Heart left ventricle (tissue), 13 donors: Measurements from ENCODE around the gene FAT1.

Experiments
- POLR2A ChIP-seq, 2 donors: fragments of 450-650 bp; IDR thresholded peaks; one replicate each; pipeline ENCODE4 v1.6.1; 2017; ENCODE audit warnings: antibody characterized with exemption in 2 of 2, mild to moderate bottlenecking in 2 of 2, moderate library complexity in 2 of 2
- TF ChIP-seq, protein P1 (sequence below), 12 donors: fragments of 200-600 bp; sonication (generic) in 4 of 12; IDR thresholded peaks; one replicate each; pipeline versions ENCODE4 v1.5.0 to v1.8.0; 2018 to 2022; ENCODE audit warnings: antibody characterized with exemption in 12 of 12, mild to moderate bottlenecking in 5 of 12
- donor health status: ischemic (EF 13 %, LVEDD 7.1; RV severe dilation, severe dysfunction).
- donor health status: DM: no; HTN: yes; CAD: no.
- donor health status: DM: no; HTN: no; CAD: no.
- donor health status: ischemic (EF 25% LVEDD 6.9; RV normal size, moderate dysfunction).
- donor health status: ischemic (EF 25% LVEDD 5.7; RV mildly dilated, moderate dysfunction).
- donor health status: ischemic (EF 35%, LVEDD 5.7; RV mildly dilated, moderate dysfunction).
- donor health status: nonischemic (EF 11% LVEDD 7.7; RV severe dilation, severe dysfunction).
- donor health status: DM: yes; HTN: yes; CAD: no.
- donor health status: PGD.
- donor health status: ischemic (EF 29% LVEDD 5.4; RV normal size, mild dysfunction).
- donor health status: nonischemic (EF 23%, LVEDD 6.1; RV moderate dilation, normal function).

DNA sequence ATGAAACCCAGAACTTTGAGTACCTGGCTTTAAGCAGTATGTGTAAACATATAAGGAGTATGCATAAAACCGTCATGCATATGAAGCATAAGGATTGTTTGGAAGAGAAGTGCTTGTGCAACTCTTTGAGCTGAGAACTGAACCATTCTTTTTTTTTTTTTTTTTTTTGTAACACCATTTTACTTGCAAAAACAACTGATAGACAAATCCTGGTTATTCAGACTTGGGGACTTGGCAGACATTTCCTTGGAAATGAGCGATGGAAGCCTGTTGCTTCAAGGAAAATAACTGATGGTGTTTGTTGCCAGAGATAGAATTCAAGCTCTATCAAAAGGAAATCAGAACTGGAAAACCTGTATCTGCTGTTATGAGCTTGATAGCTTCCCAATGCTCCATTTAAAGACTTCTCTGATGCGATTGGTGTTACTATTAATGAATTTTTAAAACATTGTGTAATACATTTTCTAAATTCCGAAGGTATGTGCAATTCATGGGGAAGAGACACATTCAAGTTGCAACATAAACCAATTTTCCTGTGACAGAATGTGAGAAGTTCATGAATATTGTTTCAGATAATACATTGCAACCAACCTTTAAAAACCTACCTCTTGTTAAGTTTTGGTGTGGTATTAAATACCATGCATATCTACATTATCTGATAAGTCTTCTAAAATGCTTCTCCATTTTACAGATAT is 47.0 kb upstream of the FAT1 start:
- TF ChIP-seq, protein P1, sequence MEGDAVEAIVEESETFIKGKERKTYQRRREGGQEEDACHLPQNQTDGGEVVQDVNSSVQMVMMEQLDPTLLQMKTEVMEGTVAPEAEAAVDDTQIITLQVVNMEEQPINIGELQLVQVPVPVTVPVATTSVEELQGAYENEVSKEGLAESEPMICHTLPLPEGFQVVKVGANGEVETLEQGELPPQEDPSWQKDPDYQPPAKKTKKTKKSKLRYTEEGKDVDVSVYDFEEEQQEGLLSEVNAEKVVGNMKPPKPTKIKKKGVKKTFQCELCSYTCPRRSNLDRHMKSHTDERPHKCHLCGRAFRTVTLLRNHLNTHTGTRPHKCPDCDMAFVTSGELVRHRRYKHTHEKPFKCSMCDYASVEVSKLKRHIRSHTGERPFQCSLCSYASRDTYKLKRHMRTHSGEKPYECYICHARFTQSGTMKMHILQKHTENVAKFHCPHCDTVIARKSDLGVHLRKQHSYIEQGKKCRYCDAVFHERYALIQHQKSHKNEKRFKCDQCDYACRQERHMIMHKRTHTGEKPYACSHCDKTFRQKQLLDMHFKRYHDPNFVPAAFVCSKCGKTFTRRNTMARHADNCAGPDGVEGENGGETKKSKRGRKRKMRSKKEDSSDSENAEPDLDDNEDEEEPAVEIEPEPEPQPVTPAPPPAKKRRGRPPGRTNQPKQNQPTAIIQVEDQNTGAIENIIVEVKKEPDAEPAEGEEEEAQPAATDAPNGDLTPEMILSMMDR (IDR thresholded peaks at IDR 0.05) = no peak
- TF ChIP-seq POLR2A (IDR thresholded peaks at IDR 0.05) = no peak
